T47D (cell line): ENCODE results near the gene C16orf78.
"Not testable (repeated sequence)": the region's sequence is repeated elsewhere in the genome, so short reads cannot be mapped to it uniquely, and the experiment has no call there.

Source experiments
- DNase-seq, 2 experiments: peaks; one replicate each; pipeline versions ENCODE4 v3.0.0 to v3.0.0-alpha.2; 2011 to 2012; ENCODE audit warnings: low read depth in 1 of 2, low spot score in 1 of 2
- JUND ChIP-seq: IDR thresholded peaks from 2 replicates; pipeline ENCODE4 v1.6.1; 2012; ENCODE audit warnings: low read depth
- in situ Hi-C: cut with HindIII; loops from 2 replicates; pipeline ENCODE4 v1.10.0; 2016; ENCODE audit warnings: low sequenced_read_pairs, low pct_unique_long_range_greater_than_20kb

C16orf78 gene

DNA sequence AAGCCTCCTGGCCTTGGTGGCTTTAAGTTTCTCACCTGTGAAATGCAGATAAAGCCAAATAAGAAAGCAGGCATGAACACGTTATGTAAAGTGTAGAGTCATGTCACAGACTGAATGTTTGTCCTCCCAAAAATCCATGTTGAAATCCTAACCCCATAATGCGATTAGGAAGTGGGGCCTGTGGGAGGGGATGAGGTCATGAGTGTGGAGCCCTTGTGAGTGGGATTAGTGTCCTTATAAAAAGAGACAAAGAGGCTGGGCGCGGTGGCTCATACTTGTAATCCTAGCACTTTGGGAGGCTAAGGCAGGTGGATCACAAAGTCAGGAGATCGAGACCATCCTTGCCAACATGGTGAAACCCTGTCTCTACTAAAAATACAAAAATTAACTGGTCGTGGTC, 19.5 kb upstream of the C16orf78 start:
- TF ChIP-seq JUND, result no peak
- in situ Hi-C loops, result no loop called here
- DNase-seq, result no peak

- TF ChIP-seq JUND, result no peak
- no peak for DNase-seq
- in situ Hi-C loops, result no loop called here
Observed at GRCh38 chr16:49354991-49355390, 18.6 kb upstream of the C16orf78 start.

DNA sequence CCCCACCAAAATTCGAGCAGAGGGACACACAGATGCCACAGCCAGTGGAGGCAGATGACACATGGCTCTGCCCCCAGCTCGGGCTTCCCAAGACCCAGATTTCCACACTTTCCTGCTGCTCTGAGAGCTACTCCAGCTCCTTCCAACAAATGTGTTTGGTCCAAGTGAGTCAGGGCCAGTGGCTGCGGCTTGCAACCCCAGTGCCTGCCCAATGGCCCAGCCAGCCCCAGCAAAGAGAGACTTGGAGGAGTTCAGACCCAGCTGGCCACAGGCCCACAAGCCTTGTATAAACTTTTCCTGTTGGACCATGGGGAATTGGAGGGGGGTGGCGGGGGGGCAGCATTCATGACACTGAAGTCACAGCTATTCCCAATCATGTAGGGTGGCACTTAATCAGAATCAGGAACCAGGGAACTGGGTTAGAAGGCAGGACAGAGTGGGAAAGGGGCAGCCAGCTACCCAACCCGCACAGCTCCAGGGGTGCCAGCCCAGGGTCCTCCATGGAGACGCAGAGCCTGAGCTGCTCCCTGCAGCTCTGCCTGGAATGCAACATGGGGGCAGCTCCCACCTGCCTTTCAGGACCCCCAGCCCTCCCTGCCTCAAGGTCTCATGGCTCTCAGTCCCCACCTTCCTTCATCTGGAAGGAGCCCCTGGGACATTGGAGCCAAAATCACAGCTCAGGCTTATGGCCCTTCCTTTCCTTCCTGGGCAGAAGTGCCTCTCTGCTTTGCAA, 17.5 kb upstream of the C16orf78 start:
- in situ Hi-C loops, result no loop called here
- TF ChIP-seq JUND, result no peak

DNA sequence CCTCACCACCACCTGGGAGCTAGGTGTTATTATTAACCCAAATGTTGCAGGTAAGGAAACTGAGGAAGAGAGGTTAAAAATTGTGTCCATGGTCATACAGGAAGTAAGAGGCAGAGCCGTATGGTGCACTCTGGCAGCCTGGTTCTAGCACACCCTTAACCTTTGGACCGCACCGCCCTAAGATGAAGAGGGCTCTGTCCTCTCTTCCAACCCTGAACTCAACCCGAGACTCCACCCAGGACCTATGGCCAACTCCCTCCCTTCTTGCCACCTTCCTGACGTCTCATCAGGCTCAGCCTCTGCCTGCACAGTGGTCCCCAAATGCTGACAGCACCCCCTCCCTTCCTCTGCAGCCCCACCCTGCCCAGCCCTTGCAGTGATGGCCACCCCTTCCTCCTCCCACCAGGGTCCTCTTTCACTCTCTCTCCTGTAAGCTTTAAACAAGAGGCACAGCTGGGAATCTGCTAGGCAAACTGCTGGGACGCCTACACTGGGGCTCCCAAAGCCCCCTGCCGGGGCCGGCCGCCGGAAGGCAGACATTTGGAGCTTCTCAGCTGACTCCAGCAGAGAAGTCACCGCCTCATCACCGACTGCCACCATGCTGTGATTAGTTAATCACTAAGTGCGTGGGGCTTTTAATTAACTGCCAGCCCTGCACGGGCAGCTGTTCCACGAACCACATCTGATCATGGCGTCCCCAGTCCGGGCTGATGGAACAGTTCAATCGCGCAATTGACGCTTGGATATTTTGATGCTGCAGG, 16.7 kb upstream of the C16orf78 start:
- DNase-seq, result no peak
- in situ Hi-C loops, result no loop called here
- TF ChIP-seq JUND, result no peak

More for the DNA sequence above, 17.5 kb upstream of the C16orf78 start:
- no peak for DNase-seq

GRCh38 chr16:49359591-49359990, 14.0 kb upstream of the C16orf78 start:
- TF ChIP-seq JUND, result no peak
- DNase-seq, result no peak
- in situ Hi-C loops, result no loop called here

DNA sequence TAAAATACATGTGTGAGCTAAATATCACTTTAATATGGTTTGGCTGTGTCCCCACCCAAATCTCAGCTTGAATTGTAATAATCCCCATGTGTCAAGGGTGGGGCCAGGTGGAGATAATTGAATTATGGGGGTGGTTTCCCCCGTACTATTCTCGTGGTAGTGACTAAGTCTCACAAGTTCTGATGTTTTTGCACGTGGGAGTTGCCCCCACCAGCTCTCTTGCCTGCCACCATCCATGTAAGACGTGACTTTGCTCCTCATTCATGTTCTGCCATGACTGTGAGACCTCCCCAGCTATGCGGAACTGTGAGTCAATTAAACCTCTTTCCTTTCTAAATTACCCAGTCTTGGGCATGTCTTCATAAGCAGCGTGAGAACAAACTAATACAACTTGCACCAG, 11.9 kb upstream of the C16orf78 start:
- in situ Hi-C loops, result not testable (repeated sequence)

GRCh38 chr16:49362230-49362629, 11.4 kb upstream of the C16orf78 start:
- in situ Hi-C loops, result no loop called here
- no peak for DNase-seq
- no peak for TF ChIP-seq JUND

More for the DNA sequence above, 11.9 kb upstream of the C16orf78 start:
- not testable (repeated sequence) for DNase-seq

DNA sequence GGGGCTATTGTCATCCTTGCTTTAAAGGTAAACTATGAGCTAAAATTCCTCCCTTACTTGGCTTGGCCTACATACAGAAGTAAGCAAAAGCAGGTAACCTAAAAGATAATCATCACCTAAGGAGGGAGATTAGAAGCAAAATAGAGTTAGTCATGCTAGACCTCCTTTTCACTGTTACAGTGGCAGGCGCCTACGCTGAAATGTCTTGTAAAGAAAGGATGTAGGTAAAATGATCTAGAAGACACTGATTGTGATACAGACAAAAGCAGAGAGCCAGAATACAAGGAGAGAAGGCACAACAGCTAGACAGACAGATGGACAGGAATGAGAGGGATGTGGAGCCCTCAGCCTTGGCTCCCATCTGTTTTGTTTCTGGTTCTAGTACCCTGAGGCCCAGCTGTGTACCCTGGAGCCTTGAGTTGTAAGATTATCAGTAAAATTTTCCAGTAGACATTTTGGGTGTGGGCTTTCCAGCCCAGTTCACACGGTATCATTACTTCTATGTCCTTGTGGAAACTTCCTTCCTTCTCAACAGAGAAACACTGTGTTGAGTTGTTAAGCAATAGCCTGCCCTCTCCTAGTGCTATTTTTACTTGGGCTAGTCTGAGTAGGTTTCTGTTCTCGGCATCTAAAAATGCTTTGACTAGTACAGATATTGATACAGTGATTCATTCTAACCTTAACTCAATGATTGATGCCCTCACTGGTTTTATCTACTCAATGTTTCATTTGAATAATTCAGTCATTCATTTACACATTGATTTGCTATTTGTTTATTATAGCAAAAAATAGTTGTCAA, 7.7 kb upstream of the C16orf78 start:
- in situ Hi-C loops, result no loop called here
- no peak for TF ChIP-seq JUND
- no peak for DNase-seq

DNA sequence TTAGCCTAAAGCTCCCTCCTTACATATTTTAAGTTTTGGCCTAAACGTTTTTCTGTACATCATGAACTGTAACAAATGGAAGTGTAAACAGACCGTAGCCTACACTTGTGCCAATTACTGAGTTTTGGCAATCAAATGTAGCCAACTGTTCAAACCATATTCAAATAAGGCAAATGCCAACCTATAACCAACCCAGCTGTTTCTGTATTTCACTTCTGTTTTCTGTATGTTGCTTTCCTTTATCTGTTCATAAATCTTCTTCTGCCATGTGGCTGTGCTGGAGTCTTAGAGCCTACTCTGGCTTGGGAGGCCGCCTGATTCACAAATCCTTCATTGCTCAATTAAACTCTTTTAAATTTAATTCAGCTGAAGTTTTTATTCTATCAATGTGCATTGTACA, 6.9 kb upstream of the C16orf78 start:
- DNase-seq, result no peak
- no peak for TF ChIP-seq JUND
- in situ Hi-C loops, result no loop called here

DNA sequence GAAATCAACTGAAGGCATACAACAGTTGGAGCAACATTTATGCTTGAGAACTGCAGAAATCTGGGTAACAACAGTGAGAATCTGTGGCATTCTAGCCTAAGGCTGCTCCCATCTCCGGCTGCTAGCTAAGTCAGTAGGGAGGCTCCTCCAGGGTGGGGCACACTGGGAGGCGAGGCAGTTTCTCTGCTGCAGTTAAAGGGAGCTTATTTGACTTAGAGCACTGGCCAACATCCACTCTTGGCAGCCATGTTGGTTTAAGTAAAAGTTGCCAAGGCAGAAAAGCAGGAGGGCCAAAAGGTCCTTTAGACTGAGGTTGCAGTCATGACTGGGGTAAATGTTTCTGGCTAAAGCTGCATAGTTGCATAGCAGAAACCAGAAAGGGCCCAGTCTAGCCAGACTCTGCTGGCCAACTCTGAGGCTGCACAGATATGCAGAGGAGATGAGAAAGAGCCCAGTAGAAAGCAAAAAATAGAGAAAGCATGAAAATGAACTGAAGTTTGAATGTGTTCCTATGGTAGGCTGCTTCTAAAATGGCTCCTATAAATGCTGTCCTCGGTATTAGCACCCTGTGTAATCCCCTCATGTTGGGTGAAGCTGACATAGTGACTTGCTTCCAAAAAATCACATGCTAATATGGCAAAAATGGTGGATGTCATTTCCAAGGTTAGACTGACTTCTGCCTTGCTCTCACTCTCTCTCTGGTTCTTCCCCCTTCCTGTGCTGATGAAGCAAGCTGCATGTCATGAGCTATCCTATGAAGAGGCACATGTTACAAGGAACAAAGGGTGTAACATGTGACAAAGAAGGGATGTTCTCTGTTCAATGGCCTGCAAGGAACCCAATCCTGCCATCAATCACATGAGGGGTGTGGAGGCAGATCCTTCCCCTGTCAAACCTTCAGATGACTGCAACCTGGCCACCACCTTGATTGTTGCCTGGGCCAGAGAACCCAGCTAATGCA, 3.7 kb upstream of the C16orf78 start:
- no peak for TF ChIP-seq JUND
- no peak for DNase-seq
- in situ Hi-C loops, result no loop called here

GRCh38 chr16:49376206-49376605, 2.6 kb downstream of the C16orf78 start:
- in situ Hi-C loops, result no loop called here
- DNase-seq, result no peak
- TF ChIP-seq JUND, result no peak

GRCh38 chr16:49377196-49377755, 3.7 kb downstream of the C16orf78 start:
- no peak for DNase-seq
- in situ Hi-C loops, result no loop called here

More at GRCh38 chr16:49377196-49377755, 3.7 kb downstream of the C16orf78 start:
- no peak for TF ChIP-seq JUND
